Measurements from ENCODE around the gene GPR17. TPM values are rescaled to one million over a fixed set of nuclear protein-coding genes. Genes with fewer than 3 reads are reported as not detected.

Gene GPR17
- total and polyA plus RNA-seq, 2 experiments from 2014 or later: 0.09 TPM; not detected in 1

DNA sequence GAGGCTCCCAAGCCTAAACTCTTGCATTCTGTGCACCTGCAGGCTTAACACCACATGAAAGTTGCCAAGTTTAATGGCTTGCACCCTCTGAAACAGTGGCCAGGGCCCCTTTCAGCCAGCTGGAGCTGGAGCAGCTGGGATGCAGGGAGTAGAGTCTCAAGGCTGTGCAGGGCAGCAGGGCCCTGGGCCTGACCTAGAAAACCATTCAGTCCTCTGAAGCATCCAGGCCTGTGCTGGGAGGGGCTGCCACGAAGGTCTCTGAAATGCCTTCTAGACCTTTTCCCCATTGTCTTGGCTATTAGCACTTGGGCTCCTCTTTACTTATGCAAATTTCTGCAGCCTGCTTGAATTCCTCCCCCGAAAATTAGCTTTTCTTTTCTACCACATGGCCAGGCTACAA is 44.7 kb downstream of the GPR17 start:
- DNase-seq (ENCODE audit: low read depth in 1 of 2, low spot score in 1 of 2): no peak
- Histone ChIP-seq H3K4me1 (ENCODE audit: low read depth) (peaks cover 4% of the 10 kb centered on the region), H3K27ac (no peak overlapping the region), H3K27me3 (peaks cover 4% of the 10 kb centered on the region), H3K9me3 (ENCODE audit: low read depth) (no peaks in the 10 kb centered on the region), H3K36me3 (no peaks in the 10 kb centered on the region), H3K4me3 (no peak overlapping the region)
- TF ChIP-seq CTCF (IDR thresholded peaks at IDR 0.05; ENCODE audit: low read depth, low read length): no peak

- H3K27me3 ChIP-seq: peaks cover 4% of the 10 kb centered on the region
- H3K27ac ChIP-seq: no peak overlapping the region
- H3K4me1 ChIP-seq (ENCODE audit: low read depth): peaks cover 4% of the 10 kb centered on the region
- H3K4me3 ChIP-seq: peak overlapping the region; percentile 23
- TF ChIP-seq CTCF (IDR thresholded peaks at IDR 0.05; ENCODE audit: low read depth, low read length): no peak
- H3K9me3 ChIP-seq (ENCODE audit: low read depth): no peaks in the 10 kb centered on the region
- DNase-seq (ENCODE audit: low read depth in 1 of 2, low spot score in 1 of 2): peak in 1 of 2 donors; percentile 43
- no peaks in the 10 kb centered on the region for H3K36me3 ChIP-seq
Measured at GRCh38 chr2:127694986-127695385, 49.0 kb downstream of the GPR17 start.

DNA sequence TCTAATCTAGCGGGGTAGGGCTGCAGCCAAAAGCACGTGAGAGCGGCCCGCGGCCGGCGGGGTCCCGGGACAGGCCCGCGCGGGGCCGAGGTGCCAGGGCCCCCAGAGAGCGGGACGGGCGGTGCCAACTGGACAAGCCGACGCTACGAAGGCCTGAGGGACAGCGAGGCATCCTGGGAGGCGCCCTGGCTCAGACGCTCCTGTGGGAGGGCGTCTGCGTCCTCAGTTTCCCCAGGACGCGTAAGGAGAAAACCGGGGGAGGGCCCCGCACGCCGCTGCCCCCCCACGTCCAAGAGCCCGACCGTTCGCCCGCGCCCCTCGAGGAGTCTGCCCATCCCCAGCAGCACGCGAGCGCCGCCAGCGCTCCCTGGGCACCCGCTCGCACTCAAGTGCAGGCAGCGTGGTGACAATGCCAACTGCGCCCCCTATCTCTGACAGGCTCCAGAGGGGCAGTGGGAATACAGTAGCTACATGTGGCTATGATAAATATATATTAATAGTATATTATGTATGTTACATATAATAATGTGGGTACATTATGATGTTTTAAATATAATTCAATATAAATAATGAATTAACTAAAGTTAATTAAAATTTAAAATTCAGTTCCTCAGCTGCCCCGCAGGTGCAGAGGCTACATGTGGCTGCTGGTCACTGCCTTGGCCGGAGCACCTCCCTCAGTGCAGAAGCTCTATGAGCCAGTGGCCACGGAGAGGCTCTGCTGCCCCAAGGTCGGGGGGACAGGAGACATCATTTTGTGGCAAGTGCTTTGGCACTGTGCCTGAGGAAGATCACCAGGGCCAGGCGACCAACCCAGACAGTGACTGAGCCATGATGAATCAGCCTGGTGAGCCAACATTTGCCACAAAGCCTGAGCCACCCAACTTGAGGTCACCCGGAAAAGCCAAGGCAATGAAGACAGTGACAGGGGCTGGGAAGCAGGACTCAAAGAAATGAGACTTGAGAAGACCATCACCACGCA is 49.8 kb downstream of the GPR17 start:
- Histone ChIP-seq H3K36me3 (no peaks in the 10 kb centered on the region), H3K4me1 (ENCODE audit: low read depth) (peaks cover 4% of the 10 kb centered on the region), H3K27ac (no peak overlapping the region), H3K4me3 (peak overlapping the region; percentile 23), H3K9me3 (ENCODE audit: low read depth) (no peaks in the 10 kb centered on the region), H3K27me3 (peaks cover 4% of the 10 kb centered on the region)
- peak; percentile 66 for TF ChIP-seq CTCF (IDR thresholded peaks at IDR 0.05; ENCODE audit: low read depth, low read length)
- DNase-seq (ENCODE audit: low read depth in 1 of 2, low spot score in 1 of 2): peak; percentile 69 to 88

- Histone ChIP-seq H3K27ac (no peak overlapping the region), H3K27me3 (peaks cover 4% of the 10 kb centered on the region), H3K4me3 (no peak overlapping the region), H3K4me1 (ENCODE audit: low read depth) (peaks cover 9% of the 10 kb centered on the region), H3K36me3 (no peaks in the 10 kb centered on the region), H3K9me3 (ENCODE audit: low read depth) (no peaks in the 10 kb centered on the region)
- DNase-seq (ENCODE audit: low read depth in 1 of 2, low spot score in 1 of 2): no peak
- no peak for TF ChIP-seq CTCF (IDR thresholded peaks at IDR 0.05; ENCODE audit: low read depth, low read length)
Measured at GRCh38 chr2:127697482-127698180, 51.7 kb downstream of the GPR17 start.

DNA sequence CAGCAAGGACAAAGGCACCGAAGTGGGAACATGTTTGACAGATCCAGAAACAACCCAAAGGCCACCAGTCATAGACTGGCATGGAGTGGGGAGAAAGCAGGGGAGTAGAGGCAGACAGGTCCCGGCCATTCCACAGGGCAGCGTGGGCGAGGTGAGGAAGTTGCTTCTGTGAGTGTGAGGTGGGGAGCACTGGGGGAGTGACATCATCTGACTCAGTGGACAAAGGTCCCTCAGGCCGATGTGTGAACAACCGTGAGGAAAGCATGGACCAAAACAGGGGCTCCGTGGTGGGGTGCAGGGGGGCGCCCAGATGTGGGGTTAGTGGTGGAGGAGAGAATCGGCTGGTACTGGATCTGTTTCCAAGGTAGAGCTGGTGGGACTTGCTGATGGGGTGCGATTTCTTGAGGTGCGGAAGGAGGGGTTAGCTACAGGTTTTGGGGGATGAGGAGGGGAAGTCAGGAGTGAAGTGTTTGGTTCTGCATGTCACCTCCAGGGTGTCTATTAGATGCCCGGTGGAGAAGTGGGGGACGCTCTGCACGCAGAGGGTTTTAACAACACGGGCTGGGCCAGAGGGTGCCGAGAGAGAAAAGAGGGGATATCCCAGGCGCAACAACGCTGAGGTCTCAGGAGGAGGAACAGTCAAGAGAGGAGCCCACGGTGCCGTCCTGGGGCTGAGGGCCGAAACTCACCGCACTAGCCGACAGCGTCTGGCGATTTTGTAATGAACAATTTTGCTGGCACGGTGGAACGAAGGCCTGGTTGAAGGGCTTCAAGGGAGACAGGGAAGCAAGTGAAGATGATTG is 52.8 kb downstream of the GPR17 start:
- TF ChIP-seq CTCF (IDR thresholded peaks at IDR 0.05; ENCODE audit: low read depth, low read length): no peak
- Histone ChIP-seq H3K4me1 (ENCODE audit: low read depth) (peaks cover 15% of the 10 kb centered on the region), H3K4me3 (no peak overlapping the region), H3K27ac (no peak overlapping the region), H3K36me3 (no peaks in the 10 kb centered on the region), H3K9me3 (ENCODE audit: low read depth) (no peaks in the 10 kb centered on the region), H3K27me3 (peaks cover 4% of the 10 kb centered on the region)
- no peak for DNase-seq (ENCODE audit: low read depth in 1 of 2, low spot score in 1 of 2)

All from cardiac muscle cell (in vitro differentiated cells and primary cell).